ENCODE data around the gene ATF6B. TPM values are rescaled to one million over a fixed set of nuclear protein-coding genes. Genes with fewer than 3 reads are reported as not detected.
"Not testable (repeated sequence)": the region's sequence is repeated elsewhere in the genome, so short reads cannot be mapped to it uniquely, and the experiment has no call there.

Gene ATF6B
- total and polyA plus RNA-seq, 9 donors: 27.8 to 100 (median 72.9) TPM

- Histone ChIP-seq H3K9me3 (no peaks in the 10 kb centered on the region), H3K36me3 (no peaks in the 10 kb centered on the region), H3K27ac (no peak overlapping the region), H3K4me1 (ENCODE audit: insufficient read depth) (no peaks in the 10 kb centered on the region), H3K27me3 (no peaks in the 10 kb centered on the region), H3K4me3 (no peak overlapping the region)
- TF ChIP-seq CTCF (IDR thresholded peaks at IDR 0.05): no peak
- no peak for TF ChIP-seq POLR2A (IDR thresholded peaks at IDR 0.05)
- TF ChIP-seq EP300 (IDR thresholded peaks at IDR 0.05): no peak
- WGBS, 3 donors: 77 to 82% (median 81%) methylated on average over 24 of the region's 24 CpGs
- intact Hi-C loops (cut with DNase I): no loop called here
- no peak for DNase-seq
Observed at GRCh38 chr6:32069878-32070515, 58.0 kb downstream of the ATF6B start.

GRCh38 chr6:32069460-32069859 is 58.6 kb downstream of the ATF6B start:
- DNase-seq: no peak

GRCh38 chr6:32068867-32069266 is 59.2 kb downstream of the ATF6B start:
- no peak for DNase-seq
- no peak overlapping the region for H3K27ac ChIP-seq
- TF ChIP-seq EP300 (IDR thresholded peaks at IDR 0.05): no peak
- no peak for TF ChIP-seq POLR2A (IDR thresholded peaks at IDR 0.05)
- no peak for TF ChIP-seq CTCF (IDR thresholded peaks at IDR 0.05)
- intact Hi-C loops (cut with DNase I): no loop called here
- H3K36me3 ChIP-seq: no peaks in the 10 kb centered on the region
- no peaks in the 10 kb centered on the region for H3K9me3 ChIP-seq
- 86 to 90% (median 89%) methylated on average over 14 of the region's 14 CpGs for WGBS, 3 donors
- H3K4me1 ChIP-seq (ENCODE audit: insufficient read depth): no peaks in the 10 kb centered on the region
- no peaks in the 10 kb centered on the region for H3K27me3 ChIP-seq
- H3K4me3 ChIP-seq: no peak overlapping the region

More at GRCh38 chr6:32069460-32069859, 58.6 kb downstream of the ATF6B start:
- no peak for TF ChIP-seq EP300 (IDR thresholded peaks at IDR 0.05)
- TF ChIP-seq CTCF (IDR thresholded peaks at IDR 0.05): no peak
- TF ChIP-seq POLR2A (IDR thresholded peaks at IDR 0.05): no peak
- no peak overlapping the region for H3K27ac ChIP-seq
- no peaks in the 10 kb centered on the region for H3K4me1 ChIP-seq (ENCODE audit: insufficient read depth)
- 83 to 93% (median 91%) methylated on average over 13 to 17 of the region's 17 CpGs for WGBS, 3 donors
- no peak overlapping the region for H3K4me3 ChIP-seq
- no peaks in the 10 kb centered on the region for H3K36me3 ChIP-seq
- intact Hi-C loops (cut with DNase I): no loop called here
- no peaks in the 10 kb centered on the region for H3K9me3 ChIP-seq
- no peaks in the 10 kb centered on the region for H3K27me3 ChIP-seq

- H3K27ac ChIP-seq; H3K4me1 ChIP-seq (ENCODE audit: insufficient read depth); H3K27me3 ChIP-seq; H3K36me3 ChIP-seq; H3K4me3 ChIP-seq; H3K9me3 ChIP-seq; DNase-seq; intact Hi-C loops (cut with DNase I): not testable (repeated sequence)
- 79 to 89% (median 84%) methylated on average over 13 of the region's 13 CpGs for WGBS, 3 donors
Observed at GRCh38 chr6:32068315-32068714, 59.7 kb downstream of the ATF6B start.

GRCh38 chr6:32067521-32067920 is 60.5 kb downstream of the ATF6B start:
- whole genome bisulfite sequencing, 3 donors: 82 to 88% (median 84%) methylated on average over 18 to 19 of the region's 19 CpGs
- H3K27me3 ChIP-seq; H3K4me1 ChIP-seq (ENCODE audit: insufficient read depth); intact Hi-C loops (cut with DNase I); DNase-seq; H3K36me3 ChIP-seq; H3K9me3 ChIP-seq; H3K27ac ChIP-seq; H3K4me3 ChIP-seq: not testable (repeated sequence)

Small RNA genes lying within 50 kb of the gene (microRNA-seq; reads per million reads assigned to microRNA genes)
- gene MIR6721: 0 to 0.18 (median 0) reads per million in 3 donors

Small RNA genes lying within 50 kb of the gene (small RNA-seq; reads per million reads assigned to genes)
- not detected for gene RNA5SP206

Other genes starting within 250 kb of the ATF6B start
- 10 to 100 TPM in 1 of 7 donors, 1 to 10 TPM in 6; 1.4 to 54.8 (median 6.4) TPM for gene SLC44A4, start 249.2 kb downstream of the ATF6B start, total RNA-seq
- gene SLC44A4, start 249.2 kb downstream of the ATF6B start, polyA plus RNA-seq: 1 to 10 TPM; 1.8 to 2.5 TPM
- gene EHMT2, start 230.5 kb downstream of the ATF6B start, total RNA-seq: 10 to 100 TPM; 23.1 to 71.7 (median 57.7) TPM
- gene EHMT2, start 230.5 kb downstream of the ATF6B start, polyA plus RNA-seq: 10 to 100 TPM; 19.7 to 48.4 TPM
- 10 to 100 TPM in 5 of 7 donors, 1 to 10 TPM in 2; 1.9 to 24.8 (median 10.8) TPM for gene ZBTB12, start 226.2 kb downstream of the ATF6B start, total RNA-seq
- gene ZBTB12, start 226.2 kb downstream of the ATF6B start, polyA plus RNA-seq: 10 to 100 TPM in 1 of 2 donors, 1 to 10 TPM in 1; 2.4 to 10.3 TPM
- 10 to 100 TPM in 4 of 7 donors, 1 to 10 TPM in 3; 1.4 to 23.0 (median 11.4) TPM for gene C2, start 200.5 kb downstream of the ATF6B start, total RNA-seq
- gene C2, start 200.5 kb downstream of the ATF6B start, polyA plus RNA-seq: 10 to 100 TPM in 1 of 2 donors, 1 to 10 TPM in 1; 8.6 to 32.6 TPM
- gene CFB, start 182.2 kb downstream of the ATF6B start, total RNA-seq: 100 to 1,000 TPM in 1 of 7 donors, 10 to 100 TPM in 6; 11.3 to 231 (median 23.8) TPM
- gene CFB, start 182.2 kb downstream of the ATF6B start, polyA plus RNA-seq: 10 to 100 TPM; 19.1 to 20.4 TPM
- 10 to 100 TPM; 59.2 to 75.0 (median 65.8) TPM for gene NELFE, start 169.3 kb downstream of the ATF6B start, total RNA-seq
- 10 to 100 TPM; 54.8 to 84.5 TPM for gene NELFE, start 169.3 kb downstream of the ATF6B start, polyA plus RNA-seq
- gene SKIC2, start 169.1 kb downstream of the ATF6B start, total RNA-seq: 10 to 100 TPM; 37.2 to 59.4 (median 51.5) TPM
- gene SKIC2, start 169.1 kb downstream of the ATF6B start, polyA plus RNA-seq: 10 to 100 TPM; 24.6 to 36.3 TPM
- gene DXO, start 156.1 kb downstream of the ATF6B start, total RNA-seq: 10 to 100 TPM; 22.3 to 42.8 (median 26.7) TPM
- 10 to 100 TPM; 11.7 to 29.3 TPM for gene DXO, start 156.1 kb downstream of the ATF6B start, polyA plus RNA-seq
- 1,000 to 10,000 TPM in 1 of 7 donors, 100 to 1,000 TPM in 6; 147 to 1,617 (median 248) TPM for gene C4A, start 146.2 kb downstream of the ATF6B start, total RNA-seq
- gene C4A, start 146.2 kb downstream of the ATF6B start, polyA plus RNA-seq: 100 to 1,000 TPM; 114 to 324 TPM
- gene C4B, start 113.5 kb downstream of the ATF6B start, total RNA-seq: 1,000 to 10,000 TPM in 1 of 7 donors, 100 to 1,000 TPM in 6; 163 to 1,673 (median 271) TPM
- gene C4B, start 113.5 kb downstream of the ATF6B start, polyA plus RNA-seq: 100 to 1,000 TPM in 1 of 2 donors, 10 to 100 TPM in 1; 97.4 to 326 TPM
- 10 to 100 TPM in 1 of 7 donors, 1 to 10 TPM in 6; 2.4 to 21.7 (median 8.8) TPM for gene CYP21A2, start 89.8 kb downstream of the ATF6B start, total RNA-seq
- 1 to 10 TPM; 1.9 to 4.8 TPM for gene CYP21A2, start 89.8 kb downstream of the ATF6B start, polyA plus RNA-seq
- 100 to 1,000 TPM in 6 of 7 donors, 10 to 100 TPM in 1; 58.5 to 334 (median 205) TPM for gene TNXB, start 18.9 kb downstream of the ATF6B start, total RNA-seq
- 100 to 1,000 TPM in 1 of 2 donors, 10 to 100 TPM in 1; 13.3 to 114 TPM for gene TNXB, start 18.9 kb downstream of the ATF6B start, polyA plus RNA-seq
- 1 to 10 TPM; 1.7 to 4.6 (median 4.1) TPM for gene FKBPL, start 2.0 kb upstream of the ATF6B start, total RNA-seq
- gene FKBPL, start 2.0 kb upstream of the ATF6B start, polyA plus RNA-seq: 1 to 10 TPM; 4.2 to 5.5 TPM
- 10 to 100 TPM in 5 of 7 donors, 1 to 10 TPM in 2; 2.4 to 44.1 (median 28.0) TPM for gene PRRT1, start 23.7 kb upstream of the ATF6B start, total RNA-seq
- 10 to 100 TPM; 16.3 to 27.7 TPM for gene PRRT1, start 23.7 kb upstream of the ATF6B start, polyA plus RNA-seq
- gene PPT2, start 25.9 kb upstream of the ATF6B start, total RNA-seq: 10 to 100 TPM; 33.5 to 63.9 (median 43.9) TPM
- gene PPT2, start 25.9 kb upstream of the ATF6B start, polyA plus RNA-seq: 10 to 100 TPM; 34.4 to 53.1 TPM
- 10 to 100 TPM; 11.8 to 47.3 (median 36.8) TPM for gene EGFL8, start 36.3 kb upstream of the ATF6B start, total RNA-seq
- 10 to 100 TPM; 29.8 to 36.7 TPM for gene EGFL8, start 36.3 kb upstream of the ATF6B start, polyA plus RNA-seq
- gene AGPAT1, start 47.8 kb upstream of the ATF6B start, total RNA-seq: 10 to 100 TPM; 29.6 to 82.4 (median 60.6) TPM
- gene AGPAT1, start 47.8 kb upstream of the ATF6B start, polyA plus RNA-seq: 10 to 100 TPM; 53.5 to 75.7 TPM
- gene RNF5, start 50.2 kb upstream of the ATF6B start, total RNA-seq: 10 to 100 TPM; 49.2 to 81.6 (median 75.4) TPM
- gene RNF5, start 50.2 kb upstream of the ATF6B start, polyA plus RNA-seq: 100 to 1,000 TPM in 1 of 2 donors, 10 to 100 TPM in 1; 88.6 to 103 TPM
- gene AGER, start 56.0 kb upstream of the ATF6B start, total RNA-seq: 10 to 100 TPM in 1 of 7 donors, 1 to 10 TPM in 6; 3.4 to 12.8 (median 8.1) TPM
- gene AGER, start 56.0 kb upstream of the ATF6B start, polyA plus RNA-seq: 1 to 10 TPM; 5.1 to 5.9 TPM
- 100 to 1,000 TPM in 4 of 7 donors, 10 to 100 TPM in 3; 39.3 to 110 (median 100) TPM for gene PBX2, start 62.0 kb upstream of the ATF6B start, total RNA-seq
- gene PBX2, start 62.0 kb upstream of the ATF6B start, polyA plus RNA-seq: 10 to 100 TPM; 74.0 to 75.5 TPM
- 1 to 10 TPM; 3.1 to 8.4 (median 4.7) TPM for gene GPSM3, start 64.4 kb upstream of the ATF6B start, total RNA-seq
- gene GPSM3, start 64.4 kb upstream of the ATF6B start, polyA plus RNA-seq: 1 to 10 TPM; 5.4 to 8.7 TPM
- gene NOTCH4, start 95.8 kb upstream of the ATF6B start, total RNA-seq: 10 to 100 TPM in 4 of 7 donors, 1 to 10 TPM in 3; 7.2 to 19.1 (median 10.7) TPM
- 10 to 100 TPM; 12.4 to 21.2 TPM for gene NOTCH4, start 95.8 kb upstream of the ATF6B start, polyA plus RNA-seq
- gene TSBP1, start 243.7 kb upstream of the ATF6B start, total RNA-seq: not detected
- gene TSBP1, start 243.7 kb upstream of the ATF6B start, polyA plus RNA-seq: not detected